Activated naive CD4-positive, alpha-beta T cell treated with anti-CD3 and anti-CD28 coated beads, Interleukin-2, amount 50 U/mL, for 24 hours (primary cell): ENCODE measurements around the gene MAP3K20.
"Not testable (repeated sequence)": the region's sequence is repeated elsewhere in the genome, so short reads cannot be mapped to it uniquely, and the experiment has no call there.

Experiments
- H3K27ac Mint-ChIP-seq: one replicate; pipeline ENCODE4 v1.8.0; 2021; ENCODE audit warnings: mild to moderate bottlenecking, mixed read lengths
- H3K27me3 Mint-ChIP-seq: one replicate; pipeline ENCODE4 v1.8.0; 2021; ENCODE audit warnings: mixed read lengths
- H3K36me3 Mint-ChIP-seq: one replicate; pipeline ENCODE4 v1.8.0; 2021; ENCODE audit warnings: mixed read lengths
- H3K4me1 Mint-ChIP-seq: one replicate; pipeline ENCODE4 v1.8.0; 2021; ENCODE audit warnings: mixed read lengths
- H3K4me3 Mint-ChIP-seq: one replicate; pipeline ENCODE4 v1.8.0; 2021; ENCODE audit warnings: mild to moderate bottlenecking, mixed read lengths
- H3K9me3 Mint-ChIP-seq: one replicate; pipeline ENCODE4 v1.8.0; 2021; ENCODE audit warnings: mixed read lengths

Gene MAP3K20

DNA sequence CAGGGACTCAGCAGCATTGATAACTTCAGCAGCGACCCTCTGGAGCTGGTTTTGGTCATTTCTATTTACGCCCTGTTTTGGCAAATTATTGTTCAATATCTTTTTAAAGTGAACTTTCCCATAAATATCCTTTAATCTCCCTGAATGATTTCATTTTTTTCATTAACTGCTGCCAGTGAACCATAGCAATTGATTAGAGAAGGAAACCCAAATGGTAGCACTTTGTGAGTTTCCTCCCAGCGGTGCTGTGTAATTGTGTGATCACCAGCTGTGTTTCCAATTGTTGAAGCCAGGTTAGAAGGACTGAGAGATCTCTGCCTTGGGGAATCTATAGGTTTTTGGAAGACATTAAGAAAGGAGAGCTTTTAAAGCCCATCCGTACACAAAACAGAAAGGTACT lies 16.3 kb downstream of the MAP3K20 start:
- Mint-ChIP-seq H3K27ac (no peak overlapping the region), H3K9me3 (no peaks in the 10 kb centered on the region), H3K4me1 (no peaks in the 10 kb centered on the region), H3K36me3 (no peaks in the 10 kb centered on the region), H3K27me3 (peaks cover 19% of the 10 kb centered on the region), H3K4me3 (no peak overlapping the region)

GRCh38 chr2:173092844-173093402 lies 17.3 kb downstream of the MAP3K20 start:
- Mint-ChIP-seq H3K4me3 (no peak overlapping the region), H3K4me1 (no peaks in the 10 kb centered on the region), H3K36me3 (no peaks in the 10 kb centered on the region), H3K9me3 (no peaks in the 10 kb centered on the region), H3K27ac (no peak overlapping the region), H3K27me3 (peaks cover 19% of the 10 kb centered on the region)

DNA sequence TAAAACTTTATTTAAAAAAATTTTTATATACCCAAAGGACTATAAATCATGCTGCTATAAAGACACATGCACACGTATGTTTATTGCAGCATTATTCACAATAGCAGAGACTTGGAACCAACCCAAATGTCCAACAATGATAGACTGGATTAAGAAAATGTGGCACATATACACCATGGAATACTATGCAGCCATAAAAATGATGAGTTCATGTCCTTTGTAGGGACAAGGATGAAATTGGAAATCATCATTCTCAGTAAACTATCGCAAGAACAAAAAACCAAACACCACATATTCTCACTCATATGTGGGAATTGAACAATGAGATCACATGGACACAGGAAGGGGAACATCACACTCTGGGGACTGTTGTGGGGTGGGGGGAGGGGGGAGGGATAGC lies 18.0 kb downstream of the MAP3K20 start:
- H3K4me1 Mint-ChIP-seq, H3K36me3 Mint-ChIP-seq, H3K4me3 Mint-ChIP-seq, H3K27ac Mint-ChIP-seq, H3K9me3 Mint-ChIP-seq: not testable (repeated sequence)
- peaks cover 19% of the 10 kb centered on the region for H3K27me3 Mint-ChIP-seq

- no peaks in the 10 kb centered on the region for H3K4me1 Mint-ChIP-seq
- peaks cover 19% of the 10 kb centered on the region for H3K27me3 Mint-ChIP-seq
- H3K27ac Mint-ChIP-seq: no peak overlapping the region
- H3K4me3 Mint-ChIP-seq: no peak overlapping the region
- no peaks in the 10 kb centered on the region for H3K9me3 Mint-ChIP-seq
- H3K36me3 Mint-ChIP-seq: no peaks in the 10 kb centered on the region
These were observed 19.1 kb downstream of the MAP3K20 start for GRCh38 chr2:173094731-173095130.

GRCh38 chr2:173095356-173095755 lies 19.7 kb downstream of the MAP3K20 start:
- H3K9me3 Mint-ChIP-seq: no peaks in the 10 kb centered on the region
- H3K4me1 Mint-ChIP-seq: no peaks in the 10 kb centered on the region
- no peak overlapping the region for H3K4me3 Mint-ChIP-seq
- no peaks in the 10 kb centered on the region for H3K36me3 Mint-ChIP-seq
- H3K27ac Mint-ChIP-seq: no peak overlapping the region
- peaks cover 19% of the 10 kb centered on the region for H3K27me3 Mint-ChIP-seq

DNA sequence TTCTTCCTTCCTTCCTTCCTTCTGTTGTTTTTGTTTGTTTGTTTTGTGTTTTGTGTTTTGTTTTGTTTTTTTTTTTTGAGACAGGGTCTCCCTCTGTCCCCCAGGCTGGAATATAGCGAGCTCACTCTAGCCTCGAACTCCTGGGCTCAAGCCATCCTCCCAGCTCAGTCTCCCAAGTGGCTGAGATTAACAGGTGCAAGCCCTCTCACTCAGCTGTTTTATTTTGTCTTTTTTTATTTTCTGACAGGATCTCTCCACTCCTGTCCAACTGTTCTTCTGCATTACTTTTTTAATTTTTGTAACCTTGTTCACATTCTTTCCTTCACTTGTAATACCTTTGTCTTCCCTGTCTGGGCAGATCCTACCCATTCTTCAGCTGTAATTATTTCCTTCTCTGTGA lies 23.6 kb downstream of the MAP3K20 start:
- Mint-ChIP-seq H3K36me3 (no peaks in the 10 kb centered on the region), H3K4me1 (no peaks in the 10 kb centered on the region), H3K4me3 (no peak overlapping the region), H3K9me3 (no peaks in the 10 kb centered on the region), H3K27ac (no peak overlapping the region), H3K27me3 (peaks cover 11% of the 10 kb centered on the region)

GRCh38 chr2:173099804-173100203 lies 24.2 kb downstream of the MAP3K20 start:
- Mint-ChIP-seq H3K4me1 (no peaks in the 10 kb centered on the region), H3K27ac (no peak overlapping the region), H3K9me3 (no peaks in the 10 kb centered on the region), H3K4me3 (no peak overlapping the region), H3K36me3 (no peaks in the 10 kb centered on the region), H3K27me3 (peaks cover 8% of the 10 kb centered on the region)

GRCh38 chr2:173101687-173102086 lies 26.0 kb downstream of the MAP3K20 start:
- H3K27ac Mint-ChIP-seq: no peak overlapping the region
- H3K4me3 Mint-ChIP-seq: no peak overlapping the region

DNA sequence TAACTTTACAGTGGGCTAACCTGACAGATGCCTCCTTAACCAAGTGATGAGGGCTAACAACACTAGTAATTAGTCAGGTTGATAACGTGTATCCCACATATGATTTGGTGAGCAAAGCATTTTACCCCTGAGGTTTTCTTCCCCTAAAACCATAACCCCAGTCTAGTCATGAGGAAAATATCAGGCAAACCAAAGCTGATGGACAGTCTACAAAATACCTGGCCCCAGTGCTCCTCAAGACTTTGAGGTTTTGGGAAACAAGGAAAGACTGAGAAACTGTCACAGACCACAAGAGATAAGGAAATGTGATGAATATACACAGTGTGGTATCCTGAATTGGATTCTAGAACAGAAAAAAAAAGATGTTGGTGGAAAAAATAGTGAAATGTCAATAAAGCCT lies 28.5 kb downstream of the MAP3K20 start:
- Mint-ChIP-seq H3K4me1 (no peaks in the 10 kb centered on the region), H3K27me3 (no peaks in the 10 kb centered on the region), H3K4me3 (no peak overlapping the region), H3K27ac (no peak overlapping the region), H3K9me3 (no peaks in the 10 kb centered on the region), H3K36me3 (no peaks in the 10 kb centered on the region)

More at GRCh38 chr2:173101687-173102086, 26.0 kb downstream of the MAP3K20 start:
- Mint-ChIP-seq H3K9me3 (no peaks in the 10 kb centered on the region), H3K36me3 (no peaks in the 10 kb centered on the region), H3K27me3 (peaks cover under 1% of the 10 kb centered on the region), H3K4me1 (no peaks in the 10 kb centered on the region)

DNA sequence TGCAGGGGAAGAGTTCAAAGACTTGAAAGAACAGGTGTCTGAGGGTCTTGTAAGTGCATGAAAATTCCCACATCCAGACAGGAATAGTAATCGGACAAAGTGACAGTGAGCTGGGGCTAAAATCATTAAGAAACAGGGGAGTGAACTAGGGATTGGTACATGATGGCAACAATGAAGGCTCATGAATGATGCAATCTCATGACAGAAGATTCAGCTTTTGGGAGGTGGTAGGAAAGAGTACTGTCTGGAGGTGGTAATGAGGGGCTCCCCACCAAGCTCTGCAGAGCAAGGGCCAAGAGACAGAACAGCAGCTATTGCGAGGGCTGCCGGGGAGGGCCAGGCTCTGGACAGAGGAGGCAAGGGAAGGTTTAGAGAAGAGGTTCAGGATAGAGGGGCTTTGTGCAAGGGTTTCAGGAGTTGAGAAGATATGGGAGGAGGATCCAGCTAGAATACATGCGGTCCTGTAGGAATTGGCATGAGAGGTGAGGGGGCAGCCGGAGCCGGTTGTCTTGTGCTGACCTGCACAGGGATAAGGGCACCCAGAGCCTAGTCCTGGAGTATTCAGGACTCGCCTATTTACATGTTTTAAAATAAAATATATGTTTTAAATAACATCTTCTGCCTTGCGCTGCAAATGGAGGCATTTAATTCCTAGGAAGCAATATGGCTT lies 31.4 kb downstream of the MAP3K20 start:
- Mint-ChIP-seq H3K9me3 (no peaks in the 10 kb centered on the region), H3K4me1 (no peaks in the 10 kb centered on the region), H3K27me3 (peaks cover 3% of the 10 kb centered on the region), H3K27ac (no peak overlapping the region), H3K4me3 (no peak overlapping the region), H3K36me3 (no peaks in the 10 kb centered on the region)

DNA sequence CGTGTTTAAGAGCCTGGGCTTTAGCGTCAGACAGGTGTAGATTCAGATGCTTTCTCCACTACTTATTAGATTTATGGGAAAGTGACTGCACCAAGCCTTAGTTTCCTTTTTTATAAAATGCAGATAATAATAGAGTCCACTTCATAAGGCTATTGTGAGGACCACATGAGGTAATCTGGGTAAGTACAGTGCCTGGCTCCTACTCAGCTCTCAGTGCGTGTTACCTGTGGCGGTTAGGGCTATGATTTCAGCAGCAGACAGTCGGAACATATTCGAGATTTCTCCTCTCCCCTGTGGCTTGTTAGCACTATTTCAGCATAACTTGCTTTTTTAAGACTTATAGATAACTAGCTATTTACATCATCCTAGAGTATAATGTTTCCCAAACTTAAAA lies 32.0 kb downstream of the MAP3K20 start:
- Mint-ChIP-seq H3K36me3 (no peaks in the 10 kb centered on the region), H3K9me3 (no peaks in the 10 kb centered on the region), H3K27me3 (peaks cover 5% of the 10 kb centered on the region), H3K4me1 (no peaks in the 10 kb centered on the region), H3K4me3 (no peak overlapping the region), H3K27ac (no peak overlapping the region)

DNA sequence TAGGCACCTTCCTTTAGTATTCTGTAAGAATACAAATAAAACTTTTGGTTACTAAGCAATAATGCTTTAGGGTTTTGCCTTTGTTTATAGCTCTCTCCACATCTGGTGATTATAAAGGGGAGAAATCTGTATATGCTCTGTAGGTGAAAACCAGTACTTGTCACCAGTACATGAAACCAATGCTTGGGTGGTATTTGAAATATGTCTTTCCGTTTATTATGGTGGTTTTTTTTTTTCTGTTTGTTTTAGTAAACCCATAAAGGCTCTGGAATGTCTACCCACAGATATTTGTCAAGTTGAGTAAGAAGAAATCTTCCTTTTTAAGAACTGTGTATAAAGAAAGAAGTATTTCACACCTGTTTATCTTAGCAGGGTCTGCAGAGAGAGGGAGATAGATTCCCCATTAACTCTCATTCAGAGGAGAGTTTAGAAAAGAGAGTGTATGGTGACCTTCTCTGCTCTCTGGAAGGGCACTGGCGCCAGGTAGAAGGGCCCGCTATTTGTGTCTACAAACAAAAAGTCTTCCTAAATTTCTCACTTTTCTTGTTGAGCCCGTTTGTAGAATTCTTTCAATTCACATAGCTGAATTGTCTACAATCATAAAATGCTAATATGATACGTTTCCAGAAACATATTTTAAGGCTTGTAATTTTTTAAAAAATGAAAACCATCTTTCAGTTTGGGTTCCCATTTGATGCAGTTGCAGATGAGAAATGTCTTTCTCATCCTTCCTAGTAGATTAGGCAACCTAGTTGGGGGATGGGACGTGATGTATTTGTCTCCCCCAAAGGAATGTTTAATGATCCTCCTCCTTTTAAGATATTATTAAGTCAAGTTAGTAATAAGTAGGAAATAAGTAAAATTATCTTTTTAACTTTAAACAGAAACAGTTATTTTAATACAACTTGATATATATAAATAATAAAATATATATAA lies 33.9 kb downstream of the MAP3K20 start:
- Mint-ChIP-seq H3K4me3 (no peak overlapping the region), H3K27me3 (peaks cover 11% of the 10 kb centered on the region), H3K4me1 (no peaks in the 10 kb centered on the region), H3K27ac (no peak overlapping the region), H3K9me3 (peaks cover 7% of the 10 kb centered on the region), H3K36me3 (no peaks in the 10 kb centered on the region)

DNA sequence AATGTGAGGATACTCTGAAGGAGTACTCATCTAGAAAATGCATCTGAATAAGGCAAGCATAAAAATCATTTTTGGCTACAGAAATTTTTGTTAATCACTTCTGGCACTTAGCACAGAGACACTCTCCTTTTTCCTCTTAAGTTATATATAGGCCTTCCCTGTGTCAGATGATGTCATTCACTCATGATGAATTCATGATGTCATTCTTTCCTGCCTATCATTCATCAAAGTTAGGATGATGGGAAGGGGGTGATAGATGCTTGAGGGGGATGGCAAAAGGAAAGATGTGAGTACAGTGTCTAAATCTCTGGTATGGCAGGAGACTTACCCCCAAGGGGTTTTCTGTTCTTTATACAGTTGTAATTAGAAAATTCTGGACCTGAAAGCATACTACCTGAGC lies 42.0 kb downstream of the MAP3K20 start:
- H3K36me3 Mint-ChIP-seq: no peaks in the 10 kb centered on the region
- H3K27me3 Mint-ChIP-seq: peaks cover 9% of the 10 kb centered on the region
- H3K27ac Mint-ChIP-seq: no peak overlapping the region
- peaks cover 8% of the 10 kb centered on the region for H3K9me3 Mint-ChIP-seq
- H3K4me1 Mint-ChIP-seq: no peaks in the 10 kb centered on the region
- H3K4me3 Mint-ChIP-seq: no peak overlapping the region

GRCh38 chr2:173118395-173118794 lies 42.7 kb downstream of the MAP3K20 start:
- Mint-ChIP-seq H3K27me3 (peaks cover 7% of the 10 kb centered on the region), H3K27ac (no peak overlapping the region), H3K36me3 (no peaks in the 10 kb centered on the region), H3K4me3 (no peak overlapping the region), H3K4me1 (no peaks in the 10 kb centered on the region), H3K9me3 (peaks cover 8% of the 10 kb centered on the region)

- Mint-ChIP-seq H3K9me3 (peaks cover 3% of the 10 kb centered on the region), H3K27me3 (peaks cover 6% of the 10 kb centered on the region), H3K4me3 (no peak overlapping the region), H3K4me1 (no peaks in the 10 kb centered on the region), H3K36me3 (no peaks in the 10 kb centered on the region), H3K27ac (no peak overlapping the region)
These were observed 43.6 kb downstream of the MAP3K20 start for GRCh38 chr2:173119069-173119807.
